HL-60 (cell line): ENCODE measurements around the gene TBC1D16.

ENCODE experiments used
- DNase-seq, 2 experiments: peaks; one replicate each; pipeline ENCODE4 v3.0.0-alpha.2; 2010 to 2020; ENCODE audit warnings: low read depth in 1 of 2, low spot score in 1 of 2
- H3K27ac ChIP-seq: fragments of 250-450 bp; sonication (Bioruptor Pico); replicated peaks from 2 replicates; pipeline ENCODE4 v1.5.1; 2020; ENCODE audit warnings: mild to moderate bottlenecking, moderate library complexity
- H3K27me3 ChIP-seq: fragments of 250-450 bp; sonication (Bioruptor Pico); 2 replicates; pipeline ENCODE4 v1.5.1; 2021; ENCODE audit warnings: mild to moderate bottlenecking, moderate library complexity; ENCODE audit not compliant: insufficient read depth, poor library complexity, severe bottlenecking
- H3K4me3 ChIP-seq: replicated peaks from 2 replicates; pipeline ENCODE4 v1.5.1; 2011; ENCODE audit warnings: mild to moderate bottlenecking, control low read depth, low read length; ENCODE audit not compliant: insufficient read depth
- CTCF ChIP-seq: IDR thresholded peaks from one replicate; pipeline ENCODE4 v1.5.1; 2011; ENCODE audit warnings: low read length, control low read depth, inconsistent platforms; ENCODE audit not compliant: insufficient read depth
- GABPA ChIP-seq: IDR thresholded peaks from 2 replicates; pipeline ENCODE4 v1.6.1; 2012; ENCODE audit warnings: low read depth
- POLR2AphosphoS5 ChIP-seq: IDR thresholded peaks from 2 replicates; pipeline ENCODE4 v1.6.1; 2012; ENCODE audit warnings: low read depth
- REST ChIP-seq: IDR thresholded peaks from 2 replicates; pipeline ENCODE4 v1.6.1; 2012; ENCODE audit warnings: low read depth; ENCODE audit not compliant: insufficient replicate concordance
- SPI1 ChIP-seq: IDR thresholded peaks from 2 replicates; pipeline ENCODE4 v1.6.1; 2012; ENCODE audit warnings: low read depth, mild to moderate bottlenecking, borderline replicate concordance

Gene TBC1D16

GRCh38 chr17:79914813-79915740, 120.6 kb downstream of the TBC1D16 start:
- TF ChIP-seq POLR2AphosphoS5 = no peak
- TF ChIP-seq CTCF = no peak
- TF ChIP-seq SPI1 = no peak
- TF ChIP-seq REST = no peak
- TF ChIP-seq GABPA = no peak
- no peak overlapping the region for H3K4me3 ChIP-seq
- DNase-seq = no peak
- peaks cover 11% of the 10 kb centered on the region for H3K27me3 ChIP-seq
- H3K27ac ChIP-seq = no peak overlapping the region

DNA sequence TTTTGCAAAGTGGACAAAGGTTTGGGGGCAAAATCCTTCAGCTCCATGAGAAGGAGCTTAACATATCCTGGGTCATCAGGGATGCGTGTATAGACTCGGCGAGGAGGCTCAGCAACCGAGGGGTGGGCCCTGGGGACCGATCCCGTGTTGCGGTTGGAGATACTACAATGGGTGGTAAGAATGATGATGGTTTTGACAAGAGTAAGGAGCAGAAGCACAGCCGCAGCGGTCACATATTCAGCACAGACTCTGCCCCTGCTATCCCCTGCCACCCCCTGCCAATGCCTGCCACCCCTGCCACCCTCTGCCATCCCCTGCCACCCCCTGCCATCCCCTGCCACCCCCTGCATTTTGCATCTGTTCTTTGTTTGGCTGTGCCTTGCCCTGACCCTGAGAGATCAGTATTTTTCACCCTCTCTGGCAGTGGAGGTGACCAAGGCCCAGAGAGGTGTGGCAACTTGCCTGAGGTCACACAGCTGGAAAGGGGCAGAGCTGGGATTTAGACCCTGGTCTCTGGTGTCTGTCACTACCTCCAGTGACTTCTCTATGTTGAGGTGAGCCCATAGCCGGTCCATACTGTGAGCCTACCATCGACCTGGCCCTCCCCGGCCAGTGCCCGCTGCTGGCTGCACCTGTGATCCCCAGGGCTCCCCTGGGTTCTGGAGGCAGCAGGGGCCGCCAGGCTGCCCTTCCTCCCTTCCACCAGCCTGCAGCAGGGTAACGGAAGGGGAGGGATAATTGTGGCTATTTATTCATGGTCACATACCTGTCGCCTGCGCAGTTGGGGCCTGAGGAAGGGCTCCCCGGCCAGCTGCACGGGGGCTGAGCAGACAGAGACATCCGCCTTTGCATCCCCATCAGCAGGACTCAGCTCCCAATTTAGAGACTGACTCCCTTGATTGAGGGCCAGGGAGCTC, 121.5 kb downstream of the TBC1D16 start:
- Histone ChIP-seq H3K27ac (no peak overlapping the region), H3K4me3 (no peak overlapping the region), H3K27me3 (peaks cover 11% of the 10 kb centered on the region)
- DNase-seq = no peak
- TF ChIP-seq REST = no peak
- TF ChIP-seq CTCF = no peak
- no peak for TF ChIP-seq GABPA
- TF ChIP-seq POLR2AphosphoS5 = no peak
- TF ChIP-seq SPI1 = no peak

DNA sequence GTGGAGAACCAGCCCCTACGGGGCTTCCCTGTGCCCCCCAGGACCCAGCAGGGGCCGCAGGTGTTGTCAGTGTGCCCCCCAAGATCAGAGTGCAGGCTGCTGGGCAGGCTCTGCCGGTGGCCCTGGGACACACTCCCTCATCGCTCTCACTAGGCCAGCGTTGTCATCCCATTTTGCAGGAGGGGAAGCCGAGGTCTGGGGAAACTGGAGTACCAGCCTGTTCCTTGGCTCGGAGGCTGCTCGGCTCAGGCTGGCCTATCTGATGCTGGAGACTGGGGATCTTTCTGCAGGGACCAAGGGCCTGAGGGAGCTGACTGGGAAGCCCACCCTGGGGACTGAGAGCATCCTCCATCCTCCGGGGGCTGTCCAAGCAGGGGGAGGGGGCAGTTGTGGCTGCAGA, 122.2 kb downstream of the TBC1D16 start:
- peaks cover 11% of the 10 kb centered on the region for H3K27me3 ChIP-seq
- H3K27ac ChIP-seq = no peak overlapping the region
- TF ChIP-seq SPI1 (no peak), REST (no peak), GABPA (no peak), POLR2AphosphoS5 (no peak), CTCF (no peak)
- H3K4me3 ChIP-seq = no peak overlapping the region
- DNase-seq = no peak
